Measurements from ENCODE around the gene RDX.
"Not testable (repeated sequence)": the region's sequence is repeated elsewhere in the genome, so short reads cannot be mapped to it uniquely, and the experiment has no call there.

RDX gene

GRCh38 chr11:110305169-110306018 lies 9.0 kb upstream of the RDX start:
- DNase-seq: peak; percentile 87 to 97

DNA sequence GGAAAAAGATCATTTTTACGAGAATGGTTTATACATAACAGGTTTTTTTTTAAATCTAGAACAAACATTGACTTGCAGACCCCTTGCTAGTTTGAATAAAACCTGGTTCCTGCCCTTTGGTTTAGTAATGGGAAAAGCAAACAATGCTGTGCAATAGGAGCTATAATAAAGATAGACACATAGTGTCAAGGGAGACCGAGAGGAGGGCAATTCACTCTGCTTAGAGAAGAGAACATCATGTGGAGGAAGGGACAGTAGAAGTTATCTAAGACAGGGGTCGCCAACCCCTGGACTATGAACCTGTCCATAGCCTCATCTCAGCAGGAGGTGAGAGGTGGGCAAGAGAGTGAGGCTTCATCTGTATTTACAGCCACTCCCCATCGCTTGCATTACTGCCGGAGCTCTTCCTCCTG lies 7.0 kb upstream of the RDX start:
- peak; percentile 44 to 53 for DNase-seq

DNA sequence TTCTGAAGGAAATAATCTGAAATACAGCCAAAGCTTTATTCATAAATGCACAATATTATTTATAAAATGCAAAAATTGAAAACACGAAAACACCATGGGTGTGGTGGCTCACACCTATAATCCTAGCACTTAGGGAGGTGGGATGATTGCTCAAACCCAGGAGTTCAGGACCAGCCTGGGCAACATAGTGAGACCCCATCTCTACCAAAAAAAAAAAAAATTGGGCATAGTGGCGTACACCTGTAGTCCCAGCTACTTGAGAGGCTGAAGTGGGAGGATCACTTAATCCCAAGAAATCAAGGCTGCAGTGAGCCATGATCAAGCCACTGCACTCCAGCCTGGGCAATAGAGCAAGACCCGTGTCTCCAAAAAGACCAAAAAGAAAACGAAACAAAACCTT lies 5.2 kb upstream of the RDX start:
- DNase-seq: no peak

DNA sequence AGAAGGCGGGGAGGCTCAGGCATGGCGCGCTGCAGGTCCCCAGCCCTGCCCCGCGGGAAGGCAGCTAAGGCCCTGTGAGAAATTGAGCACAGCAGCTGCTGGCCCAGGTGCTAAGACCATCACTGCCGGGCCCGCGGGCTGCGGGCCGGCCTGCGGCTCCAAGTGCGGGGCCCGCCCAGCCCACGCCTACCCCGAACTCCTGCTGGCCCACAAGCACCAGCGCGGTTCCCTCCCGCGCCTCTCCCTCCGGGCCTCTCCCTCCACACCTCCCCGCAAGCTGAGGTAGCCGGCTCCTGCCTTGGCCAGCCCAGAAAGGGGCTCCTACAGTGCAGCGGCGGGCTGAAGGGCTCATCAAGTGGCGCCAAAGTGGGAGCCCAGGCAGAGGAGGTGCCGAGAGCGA lies 4.6 kb upstream of the RDX start:
- DNase-seq: no peak

- DNase-seq: no peak
Observed at GRCh38 chr11:110299006-110299785, 2.8 kb upstream of the RDX start.

GRCh38 chr11:110298301-110298765 lies 1.9 kb upstream of the RDX start:
- no peak for DNase-seq

DNA sequence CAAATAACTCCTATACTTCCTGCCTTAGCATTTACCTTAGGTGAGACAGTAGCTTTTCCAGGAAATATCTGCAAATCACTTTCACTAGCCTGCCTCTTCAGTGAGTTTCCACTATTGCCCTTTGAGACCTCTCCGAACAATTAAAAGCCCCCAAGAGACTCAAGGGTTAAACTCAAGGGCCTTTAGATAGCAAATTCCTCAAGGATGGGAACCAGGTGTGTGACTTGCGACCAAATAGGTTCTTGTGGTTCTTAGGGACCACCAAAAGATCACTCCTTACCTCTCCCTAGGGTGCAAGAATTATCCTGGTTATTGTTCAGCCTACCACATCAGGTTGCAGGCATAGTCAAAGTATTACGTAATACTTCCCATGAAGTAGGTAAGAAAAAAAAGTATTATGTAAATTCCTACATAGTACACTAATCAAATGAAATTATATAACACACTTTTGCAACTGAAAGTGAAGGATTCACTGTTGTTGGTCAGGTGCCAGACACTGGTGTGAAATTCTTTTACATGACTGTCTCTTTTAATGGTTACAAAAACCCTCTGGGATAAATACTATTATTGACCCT lies 1.4 kb upstream of the RDX start:
- DNase-seq: peak in 1 of 2 experiments; percentile 47

DNA sequence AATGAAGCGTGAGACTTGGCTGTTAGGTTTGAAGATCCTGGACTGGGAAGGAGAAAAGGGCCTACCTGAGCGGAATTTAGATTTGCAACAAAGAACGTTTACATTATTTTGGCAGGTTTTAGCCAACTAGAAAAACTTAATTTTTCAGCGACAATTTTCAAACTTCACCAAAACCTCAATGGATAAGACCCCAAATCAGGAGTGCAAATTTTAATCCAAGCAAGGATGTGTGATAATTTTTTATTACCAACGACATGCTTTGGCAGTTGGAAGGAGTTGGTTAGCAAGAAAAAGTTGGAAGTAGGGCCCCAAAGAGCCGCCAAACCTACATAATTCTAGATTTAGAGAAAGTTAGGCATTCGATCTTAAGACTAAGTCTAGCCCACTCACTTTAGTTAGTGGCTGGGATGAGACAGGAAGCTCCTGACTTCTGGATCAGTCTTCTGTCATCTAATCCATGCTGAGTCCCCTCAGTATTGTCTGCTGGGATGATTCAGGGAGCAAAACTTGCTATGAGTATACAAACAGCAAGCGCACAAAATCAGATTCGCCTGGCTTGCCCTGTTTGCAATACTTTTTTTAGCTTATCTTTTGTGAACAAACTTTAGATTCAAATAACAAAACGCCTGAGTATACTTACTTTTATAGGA lies 787 bp upstream of the RDX start:
- DNase-seq: peak; percentile 18 to 44

GRCh38 chr11:110295531-110296225 lies 736 bp downstream of the RDX start:
- peak; percentile 54 to 93 for DNase-seq

DNA sequence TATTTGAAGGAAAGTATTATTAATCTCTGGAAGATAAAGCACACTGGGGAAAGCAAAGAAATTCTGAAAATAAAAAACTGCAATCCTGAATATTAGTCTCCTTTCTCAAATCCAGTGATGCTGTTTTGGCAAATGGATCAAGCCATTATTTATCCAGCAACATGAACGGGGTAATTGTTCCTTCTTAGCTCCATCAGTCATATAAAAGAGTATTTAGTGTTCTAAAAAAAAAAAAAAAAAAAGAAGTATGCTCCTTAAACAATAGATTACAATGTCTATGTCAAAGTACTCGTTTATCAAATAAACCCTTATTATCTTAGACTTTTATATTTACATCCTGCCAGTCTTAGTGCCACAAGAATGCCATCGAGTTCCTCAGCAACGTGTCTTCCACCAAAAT lies 1.3 kb downstream of the RDX start:
- peak in 1 of 2 experiments; percentile 59 for DNase-seq

GRCh38 chr11:110294509-110294908 lies 1.9 kb downstream of the RDX start:
- DNase-seq: peak; percentile 50 to 73

GRCh38 chr11:110293389-110293788 lies 3.0 kb downstream of the RDX start:
- peak; percentile 47 to 73 for DNase-seq

GRCh38 chr11:110292146-110292545 lies 4.3 kb downstream of the RDX start:
- DNase-seq: not testable (repeated sequence)

GRCh38 chr11:110290591-110291334 lies 5.7 kb downstream of the RDX start:
- no peak for DNase-seq

- DNase-seq: no peak
Observed at GRCh38 chr11:110289472-110289871, 6.9 kb downstream of the RDX start.

DNA sequence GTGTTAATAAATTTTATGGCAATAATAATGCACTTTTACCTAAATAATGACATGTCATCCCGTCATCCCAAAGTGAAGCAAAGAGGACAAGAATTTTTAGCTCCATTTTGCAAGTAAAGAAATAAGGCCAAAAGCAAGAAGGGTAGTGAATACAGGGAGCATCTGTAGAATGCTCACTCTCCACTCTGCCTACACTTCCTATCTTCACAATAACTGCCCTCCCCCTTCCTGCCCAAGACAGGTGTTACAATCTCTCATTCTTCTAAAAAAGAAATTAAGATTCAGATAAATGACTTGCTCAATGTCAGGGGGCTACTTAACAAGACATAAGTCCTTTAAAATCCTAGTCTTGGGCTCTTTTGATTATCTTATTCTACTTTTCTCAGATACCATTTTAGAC lies 8.9 kb downstream of the RDX start:
- DNase-seq: no peak

DNA sequence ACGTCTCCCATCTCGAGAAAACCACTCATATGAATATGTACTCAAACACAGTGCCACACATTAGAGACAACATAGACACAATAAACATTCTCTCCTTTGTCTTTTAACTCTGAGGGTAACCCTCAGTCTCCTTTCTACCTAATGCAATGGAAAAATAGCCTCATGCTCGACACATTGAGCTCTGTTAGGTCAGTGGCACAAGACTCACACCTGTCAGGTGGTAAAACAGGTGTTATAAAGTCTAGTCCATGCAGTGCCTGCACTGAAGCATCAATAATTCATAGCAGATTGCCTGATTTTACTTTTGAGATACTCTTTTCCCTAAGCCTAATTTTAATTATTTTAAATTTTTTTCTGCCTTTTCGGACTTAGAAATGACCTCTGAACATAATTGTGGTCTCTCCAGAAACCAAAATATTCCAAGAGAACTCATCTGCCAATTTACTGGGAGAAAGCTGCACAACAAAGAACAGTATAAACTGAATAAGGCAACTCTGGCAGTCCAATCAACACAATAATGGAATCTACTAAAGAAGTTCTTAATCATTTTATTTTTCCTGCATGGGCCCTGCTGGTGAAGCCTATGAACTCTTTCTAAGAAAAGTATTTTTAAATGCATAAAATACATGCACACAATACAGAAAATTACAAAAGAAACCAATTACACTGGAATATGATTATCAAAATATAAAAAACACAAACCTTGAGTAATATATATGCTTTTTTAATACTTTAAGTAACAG lies 9.9 kb downstream of the RDX start:
- peak; percentile 83 to 84 for DNase-seq

- DNase-seq: no peak
Observed at GRCh38 chr11:110283862-110284261, 12.6 kb downstream of the RDX start.

DNA sequence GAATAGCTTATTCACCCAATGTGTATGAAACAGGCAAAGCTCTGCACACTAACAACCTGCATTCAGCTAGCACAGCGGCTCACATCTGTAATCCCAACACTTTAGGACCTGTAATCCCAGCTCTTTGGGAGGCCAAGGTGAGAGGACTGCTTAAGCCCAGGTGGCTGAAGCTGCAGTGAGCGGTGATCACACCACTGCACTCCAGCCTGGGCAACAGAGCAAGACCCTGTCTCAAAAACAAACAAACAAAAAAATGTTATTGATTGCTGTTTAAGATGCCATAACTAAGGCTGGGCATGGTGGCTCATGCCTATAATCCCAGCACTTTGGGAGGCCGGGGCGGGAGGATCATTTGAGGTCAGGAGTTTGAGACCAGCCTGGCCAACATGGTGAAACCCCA lies 15.8 kb downstream of the RDX start:
- not testable (repeated sequence) for DNase-seq

DNA sequence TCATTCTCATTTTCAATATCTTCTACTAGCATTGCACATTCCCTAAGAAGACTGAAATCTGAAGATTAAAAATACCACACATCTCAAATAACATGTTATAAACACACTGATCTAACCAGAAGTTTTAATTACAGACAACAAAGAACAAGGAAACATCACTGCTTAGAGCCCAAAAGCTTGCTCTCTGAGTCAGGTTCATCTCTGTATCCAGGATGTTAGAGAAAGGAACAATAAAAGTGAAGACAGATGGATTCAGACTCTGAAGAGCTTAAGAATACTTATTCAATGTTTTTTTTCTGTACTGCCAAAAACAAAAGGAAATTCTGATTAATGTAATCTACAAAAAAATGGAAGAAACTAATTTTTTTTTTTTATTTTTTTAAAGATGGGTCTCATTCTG lies 16.5 kb downstream of the RDX start:
- no peak for DNase-seq

GRCh38 chr11:110272919-110273318 lies 23.5 kb downstream of the RDX start:
- no peak for DNase-seq
